ENCODE results near the gene RHOF. TPM values are rescaled to one million over a fixed set of nuclear protein-coding genes. Genes with fewer than 3 reads are reported as not detected.

The RHOF gene
- total RNA-seq, 1 experiment from 2014 or later = 116 TPM

DNA sequence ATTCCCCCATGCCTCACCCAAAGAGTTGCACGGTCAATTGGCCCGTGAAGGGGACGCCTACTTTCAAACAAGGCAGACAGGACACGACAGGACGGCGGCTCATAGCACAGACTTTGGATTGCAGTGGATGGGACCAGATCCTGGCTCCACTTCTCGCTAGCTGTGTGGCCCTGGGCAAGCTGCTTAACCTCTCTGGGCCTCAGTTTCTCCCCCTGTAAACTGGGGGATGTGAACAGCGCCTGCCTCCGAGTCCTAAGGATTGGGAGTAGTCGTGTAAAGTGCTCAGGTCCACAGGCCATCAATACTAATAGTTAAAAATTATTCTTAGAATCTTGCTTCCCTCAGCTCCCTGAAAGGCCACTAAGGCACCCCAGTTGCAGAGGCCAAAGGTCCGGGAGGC, 13.1 kb downstream of the RHOF start:
- H3K4me3 ChIP-seq (replicated peaks in 1 of 2; ENCODE audit: low read depth in 1 of 2, low read length in 2 of 2) = no peak overlapping the region
- ChIA-PET POLR2A (interaction anchor here (6.9 kb wide), 1 partner anchor 14 kb away, joined by 33 read pairs; the partner anchor contains the start of gene RHOF), RAD21 (ENCODE audit: low non-redundant PET in 1 of 2, low total read pairs in 2 of 2, uncharacterized antibody in 2 of 2, unreplicated experiment in 2 of 2) (no interaction called here), CTCF (interaction anchor here (0.7 kb wide), 1 partner anchor 82 kb away, joined by 3 read pairs; no protein-coding TSS in a partner anchor)
- intact Hi-C loops (cut with micrococcal nuclease) = no loop called here
- DNase-seq (ENCODE audit: low read depth, low spot score) (no peak), ATAC-seq (no peak)
- BruUV-seq (replicated peaks) = no TSS peak
- H3K4me1 ChIP-seq (ENCODE audit: control insufficient read depth in 1 of 2, insufficient read depth in 2 of 2, low read length in 2 of 2) = peaks cover 24 to 62% of the 10 kb centered on the region in 2 experiments
- H3K9me3 ChIP-seq (ENCODE audit: control insufficient read depth in 1 of 2, insufficient read depth in 1 of 2, low read depth in 1 of 2, low read length in 2 of 2) = no peaks in the 10 kb centered on the region
- peaks cover 52% of the 10 kb centered on the region for H3K79me2 ChIP-seq (ENCODE audit: insufficient read depth, low read length)
- peaks cover 3% of the 10 kb centered on the region; the same call in 1 of the 2 replicates for H4K20me1 ChIP-seq (ENCODE audit: insufficient read depth)
- TF ChIP-seq SRF (IDR thresholded peaks at IDR 0.05; ENCODE audit: low read depth) = no peak
- TF ChIP-seq, protein P1, sequence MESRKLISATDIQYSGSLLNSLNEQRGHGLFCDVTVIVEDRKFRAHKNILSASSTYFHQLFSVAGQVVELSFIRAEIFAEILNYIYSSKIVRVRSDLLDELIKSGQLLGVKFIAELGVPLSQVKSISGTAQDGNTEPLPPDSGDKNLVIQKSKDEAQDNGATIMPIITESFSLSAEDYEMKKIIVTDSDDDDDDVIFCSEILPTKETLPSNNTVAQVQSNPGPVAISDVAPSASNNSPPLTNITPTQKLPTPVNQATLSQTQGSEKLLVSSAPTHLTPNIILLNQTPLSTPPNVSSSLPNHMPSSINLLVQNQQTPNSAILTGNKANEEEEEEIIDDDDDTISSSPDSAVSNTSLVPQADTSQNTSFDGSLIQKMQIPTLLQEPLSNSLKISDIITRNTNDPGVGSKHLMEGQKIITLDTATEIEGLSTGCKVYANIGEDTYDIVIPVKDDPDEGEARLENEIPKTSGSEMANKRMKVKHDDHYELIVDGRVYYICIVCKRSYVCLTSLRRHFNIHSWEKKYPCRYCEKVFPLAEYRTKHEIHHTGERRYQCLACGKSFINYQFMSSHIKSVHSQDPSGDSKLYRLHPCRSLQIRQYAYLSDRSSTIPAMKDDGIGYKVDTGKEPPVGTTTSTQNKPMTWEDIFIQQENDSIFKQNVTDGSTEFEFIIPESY (IDR thresholded peaks at IDR 0.05; ENCODE audit: extremely low read depth, insufficient replicate concordance, low read length) = no peak
- no peak for TF ChIP-seq CEBPB (IDR thresholded peaks at IDR 0.05; ENCODE audit: low read depth)
- no peak for TF ChIP-seq CBX3 (IDR thresholded peaks at IDR 0.05; ENCODE audit: low read depth)
- TF ChIP-seq, protein P2, sequence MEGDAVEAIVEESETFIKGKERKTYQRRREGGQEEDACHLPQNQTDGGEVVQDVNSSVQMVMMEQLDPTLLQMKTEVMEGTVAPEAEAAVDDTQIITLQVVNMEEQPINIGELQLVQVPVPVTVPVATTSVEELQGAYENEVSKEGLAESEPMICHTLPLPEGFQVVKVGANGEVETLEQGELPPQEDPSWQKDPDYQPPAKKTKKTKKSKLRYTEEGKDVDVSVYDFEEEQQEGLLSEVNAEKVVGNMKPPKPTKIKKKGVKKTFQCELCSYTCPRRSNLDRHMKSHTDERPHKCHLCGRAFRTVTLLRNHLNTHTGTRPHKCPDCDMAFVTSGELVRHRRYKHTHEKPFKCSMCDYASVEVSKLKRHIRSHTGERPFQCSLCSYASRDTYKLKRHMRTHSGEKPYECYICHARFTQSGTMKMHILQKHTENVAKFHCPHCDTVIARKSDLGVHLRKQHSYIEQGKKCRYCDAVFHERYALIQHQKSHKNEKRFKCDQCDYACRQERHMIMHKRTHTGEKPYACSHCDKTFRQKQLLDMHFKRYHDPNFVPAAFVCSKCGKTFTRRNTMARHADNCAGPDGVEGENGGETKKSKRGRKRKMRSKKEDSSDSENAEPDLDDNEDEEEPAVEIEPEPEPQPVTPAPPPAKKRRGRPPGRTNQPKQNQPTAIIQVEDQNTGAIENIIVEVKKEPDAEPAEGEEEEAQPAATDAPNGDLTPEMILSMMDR (IDR thresholded peaks at IDR 0.05 in 2 of 3, conservative IDR thresholded peaks at IDR 0.05 in 1 of 3; ENCODE audit: borderline replicate concordance in 1 of 3, insufficient read depth in 1 of 3, low read depth in 2 of 3, low read length in 2 of 3) = no peak
- TF ChIP-seq, protein P3, sequence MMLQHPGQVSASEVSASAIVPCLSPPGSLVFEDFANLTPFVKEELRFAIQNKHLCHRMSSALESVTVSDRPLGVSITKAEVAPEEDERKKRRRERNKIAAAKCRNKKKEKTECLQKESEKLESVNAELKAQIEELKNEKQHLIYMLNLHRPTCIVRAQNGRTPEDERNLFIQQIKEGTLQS (IDR thresholded peaks at IDR 0.05) = no peak
- TF ChIP-seq FOSL1 (IDR thresholded peaks at IDR 0.05; ENCODE audit: low read depth) = no peak
- no peak for TF ChIP-seq JUND (IDR thresholded peaks at IDR 0.05)
- TF ChIP-seq TCF7L2 (IDR thresholded peaks at IDR 0.05; ENCODE audit: borderline replicate concordance, extremely low read depth, insufficient read depth, insufficient read length) = no peak
- TF ChIP-seq, protein P4, sequence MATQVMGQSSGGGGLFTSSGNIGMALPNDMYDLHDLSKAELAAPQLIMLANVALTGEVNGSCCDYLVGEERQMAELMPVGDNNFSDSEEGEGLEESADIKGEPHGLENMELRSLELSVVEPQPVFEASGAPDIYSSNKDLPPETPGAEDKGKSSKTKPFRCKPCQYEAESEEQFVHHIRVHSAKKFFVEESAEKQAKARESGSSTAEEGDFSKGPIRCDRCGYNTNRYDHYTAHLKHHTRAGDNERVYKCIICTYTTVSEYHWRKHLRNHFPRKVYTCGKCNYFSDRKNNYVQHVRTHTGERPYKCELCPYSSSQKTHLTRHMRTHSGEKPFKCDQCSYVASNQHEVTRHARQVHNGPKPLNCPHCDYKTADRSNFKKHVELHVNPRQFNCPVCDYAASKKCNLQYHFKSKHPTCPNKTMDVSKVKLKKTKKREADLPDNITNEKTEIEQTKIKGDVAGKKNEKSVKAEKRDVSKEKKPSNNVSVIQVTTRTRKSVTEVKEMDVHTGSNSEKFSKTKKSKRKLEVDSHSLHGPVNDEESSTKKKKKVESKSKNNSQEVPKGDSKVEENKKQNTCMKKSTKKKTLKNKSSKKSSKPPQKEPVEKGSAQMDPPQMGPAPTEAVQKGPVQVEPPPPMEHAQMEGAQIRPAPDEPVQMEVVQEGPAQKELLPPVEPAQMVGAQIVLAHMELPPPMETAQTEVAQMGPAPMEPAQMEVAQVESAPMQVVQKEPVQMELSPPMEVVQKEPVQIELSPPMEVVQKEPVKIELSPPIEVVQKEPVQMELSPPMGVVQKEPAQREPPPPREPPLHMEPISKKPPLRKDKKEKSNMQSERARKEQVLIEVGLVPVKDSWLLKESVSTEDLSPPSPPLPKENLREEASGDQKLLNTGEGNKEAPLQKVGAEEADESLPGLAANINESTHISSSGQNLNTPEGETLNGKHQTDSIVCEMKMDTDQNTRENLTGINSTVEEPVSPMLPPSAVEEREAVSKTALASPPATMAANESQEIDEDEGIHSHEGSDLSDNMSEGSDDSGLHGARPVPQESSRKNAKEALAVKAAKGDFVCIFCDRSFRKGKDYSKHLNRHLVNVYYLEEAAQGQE (IDR thresholded peaks at IDR 0.05; ENCODE audit: low read depth) = no peak
- TF ChIP-seq ELF1 (IDR thresholded peaks at IDR 0.05; ENCODE audit: borderline replicate concordance, low read depth) = no peak
- no peak for TF ChIP-seq SP1 (IDR thresholded peaks at IDR 0.05; ENCODE audit: low read depth)
- TF ChIP-seq POLR2A (IDR thresholded peaks at IDR 0.05; ENCODE audit: borderline replicate concordance, extremely low read depth, insufficient read depth, insufficient read length) = no peak
- no peak for TF ChIP-seq RAD21 (IDR thresholded peaks at IDR 0.05; ENCODE audit: low read depth)
- no peak for TF ChIP-seq EZH2 (IDR thresholded peaks at IDR 0.05)
- TF ChIP-seq YY1 (IDR thresholded peaks at IDR 0.05; ENCODE audit: extremely low read depth, insufficient replicate concordance, low read depth, low read length) = no peak
- H3K9me2 ChIP-seq (ENCODE audit: insufficient read depth) = no peaks in the 10 kb centered on the region
- H2AFZ ChIP-seq (ENCODE audit: low read depth, low read length, poor library complexity, severe bottlenecking) = no peak overlapping the region
- no peak overlapping the region for H3K4me2 ChIP-seq (ENCODE audit: low read length)
- no peaks in the 10 kb centered on the region for H3K27me3 ChIP-seq (ENCODE audit: insufficient read depth, low read length)
- H3K27ac ChIP-seq (ENCODE audit: low read depth, low read length) = no peak overlapping the region; the same call in 1 of the 2 replicates
- no peak overlapping the region; the same call in 1 of the 2 replicates for H3K9ac ChIP-seq (ENCODE audit: low read length)
- H3K36me3 ChIP-seq (ENCODE audit: control insufficient read depth in 1 of 2, insufficient read depth in 2 of 2, low read length in 2 of 2) = peaks cover 19 to 23% of the 10 kb centered on the region in 2 experiments; a peak in 3 of 4 replicates

All from HCT116 (cell line).